Stimulated activated CD8-positive, alpha-beta memory T cell treated with anti-CD3 and anti-CD28 coated beads, Interleukin-4, amount 100 ng/mL, for 48 hours (primary cell): ENCODE data around the gene RNASE13.
"Not testable (repeated sequence)": the region's sequence is repeated elsewhere in the genome, so short reads cannot be mapped to it uniquely, and the experiment has no call there.

ENCODE experiments used
- DNase-seq: peaks from one replicate; pipeline ENCODE4 v3.0.0-alpha.2; 2020

Gene RNASE13

GRCh38 chr14:21019366-21019765 is 15.2 kb downstream of the RNASE13 start:
- no peak for DNase-seq

DNA sequence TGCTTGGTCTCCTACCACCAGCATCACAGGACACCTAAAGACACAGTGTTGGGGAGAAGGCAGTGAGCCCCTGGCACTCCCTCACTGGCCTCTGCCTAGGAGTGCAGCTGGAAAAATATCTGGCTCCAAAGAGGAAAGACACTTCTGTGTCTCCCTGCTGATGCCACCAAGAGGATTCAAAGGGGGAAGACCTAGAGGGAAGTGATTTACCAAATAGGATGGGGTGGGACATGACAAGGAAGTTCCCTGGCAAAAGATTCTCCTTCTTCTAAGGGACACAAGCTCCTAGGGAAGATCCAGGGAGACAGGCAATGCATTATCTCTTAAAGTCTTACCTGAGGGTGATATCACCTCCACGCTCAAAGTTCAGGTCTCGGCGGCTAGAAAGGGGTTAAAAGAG is 15.8 kb downstream of the RNASE13 start:
- DNase-seq = no peak

GRCh38 chr14:21018286-21018685 is 16.3 kb downstream of the RNASE13 start:
- DNase-seq = no peak

DNA sequence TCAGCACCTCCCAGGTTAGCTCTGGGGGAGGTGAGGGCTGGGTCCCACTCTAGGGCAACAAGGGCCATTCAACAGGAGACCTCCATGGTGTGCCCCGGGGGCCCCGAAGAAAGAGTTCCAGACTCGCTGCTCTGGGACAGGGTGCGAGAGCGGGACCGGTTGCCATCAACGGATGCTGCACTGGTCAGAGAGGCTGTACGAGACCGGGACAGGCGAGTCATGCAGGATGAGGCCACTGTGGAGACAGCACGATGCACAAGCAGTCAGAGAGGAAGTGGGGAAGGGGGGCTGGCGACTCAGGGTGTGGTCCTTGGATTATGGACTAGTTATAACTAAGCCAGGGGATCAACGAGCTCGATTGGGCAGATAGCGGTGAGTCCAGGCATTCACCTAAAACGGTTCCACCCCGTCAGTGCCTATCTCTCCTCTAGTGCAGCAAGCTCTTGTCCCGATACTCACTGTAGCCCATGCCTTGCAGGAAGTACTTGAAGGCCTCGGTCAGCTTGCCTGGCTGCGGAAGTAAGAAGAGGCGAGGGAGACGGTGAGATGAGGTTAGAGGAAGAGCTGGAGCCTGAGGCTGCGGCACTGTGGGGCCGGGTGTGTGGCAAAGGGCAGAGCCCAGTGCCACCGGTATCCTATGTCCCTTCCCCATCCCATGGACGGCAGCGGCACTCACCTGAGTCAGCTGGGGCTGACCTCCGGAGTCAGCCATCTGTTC is 16.9 kb downstream of the RNASE13 start:
- no peak for DNase-seq

DNA sequence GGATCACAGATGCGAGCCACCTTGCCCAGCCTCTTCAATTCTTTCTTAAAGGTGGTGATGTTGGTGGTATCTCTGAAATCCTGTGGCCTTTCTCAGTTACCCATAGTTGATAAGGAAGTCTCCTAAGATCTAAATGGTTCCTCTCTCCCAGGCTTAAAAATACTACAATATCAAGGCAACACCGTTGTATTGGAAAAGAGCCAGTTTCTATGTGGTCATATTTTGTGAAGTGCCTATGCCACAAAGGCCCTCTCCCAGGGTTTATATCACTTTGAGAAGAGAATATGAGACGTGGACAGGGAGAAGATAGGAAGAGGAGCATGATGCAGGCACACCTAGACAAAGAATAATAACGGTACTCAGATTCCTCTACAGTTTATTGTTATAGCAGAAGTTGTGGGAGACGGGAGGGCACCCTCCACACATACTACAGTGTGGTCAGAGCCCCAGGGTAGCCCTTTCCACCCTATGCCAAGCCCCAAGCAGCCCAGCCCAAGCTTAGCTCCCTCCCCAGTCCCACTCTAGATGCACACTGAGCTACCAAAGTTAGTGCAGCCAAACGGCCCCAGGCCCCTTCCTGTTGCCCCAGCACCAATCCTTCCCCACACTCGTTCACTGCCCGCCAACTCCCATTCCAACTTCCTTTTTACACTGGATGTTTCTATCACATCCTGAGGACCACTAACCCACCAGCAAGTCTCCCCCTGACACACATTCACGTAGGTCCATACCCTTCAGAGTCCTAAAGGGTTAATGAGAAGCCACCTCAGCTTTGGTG is 18.0 kb downstream of the RNASE13 start:
- no peak for DNase-seq

DNA sequence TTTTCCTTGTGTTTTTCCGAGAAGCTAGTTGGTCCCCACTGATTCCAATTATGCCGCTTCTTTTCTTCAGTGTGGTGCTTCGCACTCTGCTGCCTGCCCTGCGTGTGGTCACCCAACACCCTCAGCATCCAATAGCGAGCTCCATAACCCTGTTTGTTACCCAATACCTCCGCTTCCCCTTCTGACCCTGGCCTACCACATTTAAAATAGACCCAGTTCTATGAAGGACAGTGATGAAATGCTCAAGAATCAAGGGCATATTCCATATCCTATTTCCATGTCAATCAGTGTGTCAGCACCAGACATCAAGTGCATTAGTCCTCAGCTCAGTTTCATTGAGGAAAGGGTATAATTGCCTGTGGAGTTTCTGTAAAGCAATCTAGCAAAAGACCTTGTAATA is 19.3 kb downstream of the RNASE13 start:
- no peak for DNase-seq

DNA sequence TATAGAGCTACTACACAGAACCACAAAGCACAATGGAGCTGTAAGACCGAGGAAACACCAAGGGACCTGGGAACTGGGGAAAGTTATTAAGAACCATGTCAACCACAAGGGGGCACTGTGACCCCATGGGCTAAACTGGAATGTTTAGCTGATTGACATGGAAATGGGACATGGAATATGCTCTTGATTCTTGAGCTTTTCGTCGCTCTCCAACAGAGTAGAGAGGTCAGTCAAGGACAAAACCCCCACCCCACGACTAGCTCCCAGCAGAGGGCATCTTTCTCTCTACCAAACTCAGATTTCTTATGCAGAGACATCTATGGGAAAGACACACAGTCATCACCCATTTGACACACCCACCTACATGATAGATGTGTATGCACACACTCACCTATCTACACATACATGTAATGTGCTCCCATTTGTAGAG is 19.8 kb downstream of the RNASE13 start:
- DNase-seq = peak; percentile 91

DNA sequence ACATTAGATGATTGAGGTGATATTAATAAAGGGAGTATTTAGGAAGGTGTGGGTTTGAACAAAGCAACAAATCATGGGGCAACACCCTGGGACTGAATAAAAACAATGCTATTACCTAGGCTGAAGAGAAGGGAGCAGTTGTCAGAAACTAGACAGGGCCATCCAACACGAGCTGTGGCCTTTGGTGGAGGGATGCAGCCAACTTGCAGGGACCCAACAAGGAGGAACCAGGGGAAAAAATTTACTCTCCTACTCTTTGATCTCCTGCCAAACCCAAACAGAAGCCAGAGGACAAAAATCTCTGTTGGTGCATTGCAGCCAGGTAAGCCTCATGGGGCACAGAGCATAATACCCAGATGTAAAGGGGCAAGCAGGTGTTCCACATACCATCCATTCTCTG is 23.5 kb downstream of the RNASE13 start:
- DNase-seq = no peak

GRCh38 chr14:21009721-21010120 is 24.9 kb downstream of the RNASE13 start:
- not testable (repeated sequence) for DNase-seq

GRCh38 chr14:21003788-21004346 is 30.7 kb downstream of the RNASE13 start:
- DNase-seq = no peak

- no peak for DNase-seq
Observed at GRCh38 chr14:21001218-21001617, 33.4 kb downstream of the RNASE13 start.

- no peak for DNase-seq
Observed at GRCh38 chr14:20999591-20999990, 35.0 kb downstream of the RNASE13 start.

DNA sequence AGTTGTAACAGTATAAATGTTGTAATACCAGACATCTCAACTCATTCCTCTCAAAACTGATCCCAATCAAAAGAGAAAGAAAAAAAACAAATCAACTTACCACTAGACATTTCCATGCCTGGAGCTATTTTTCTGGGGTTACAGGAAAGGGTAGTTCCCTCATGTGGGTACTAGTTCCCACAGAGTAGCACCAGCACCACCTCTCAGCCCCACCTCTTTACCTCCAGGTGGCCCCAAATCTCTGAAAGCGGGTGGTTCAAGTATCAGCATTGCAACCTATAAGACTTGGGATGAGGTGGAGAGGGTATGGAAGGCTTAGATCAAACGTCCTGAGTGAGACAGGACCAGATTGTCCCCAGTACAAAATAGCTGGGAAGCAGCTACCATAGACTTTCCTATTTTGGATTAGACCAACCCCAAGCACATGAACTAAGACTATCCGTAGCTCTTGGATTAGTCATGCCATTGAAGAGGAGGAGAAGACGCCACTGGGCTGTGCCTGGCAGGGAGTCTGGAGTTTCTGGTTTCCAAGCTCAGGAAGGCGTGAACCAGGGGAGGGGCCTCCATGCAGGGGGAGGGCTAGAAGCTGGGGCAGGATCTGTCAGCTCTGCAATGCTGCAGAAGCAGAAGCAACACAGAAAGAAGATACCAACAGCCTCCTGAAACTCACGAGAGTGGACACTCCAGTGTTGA is 35.8 kb downstream of the RNASE13 start, which contains the start of gene SLC39A2:
Gene SLC39A2, plus strand, starts transcription at position 620 of the 693 bp plus-strand sequence. CDS start 154 bp downstream, outside the sequence.
- no peak for DNase-seq

DNA sequence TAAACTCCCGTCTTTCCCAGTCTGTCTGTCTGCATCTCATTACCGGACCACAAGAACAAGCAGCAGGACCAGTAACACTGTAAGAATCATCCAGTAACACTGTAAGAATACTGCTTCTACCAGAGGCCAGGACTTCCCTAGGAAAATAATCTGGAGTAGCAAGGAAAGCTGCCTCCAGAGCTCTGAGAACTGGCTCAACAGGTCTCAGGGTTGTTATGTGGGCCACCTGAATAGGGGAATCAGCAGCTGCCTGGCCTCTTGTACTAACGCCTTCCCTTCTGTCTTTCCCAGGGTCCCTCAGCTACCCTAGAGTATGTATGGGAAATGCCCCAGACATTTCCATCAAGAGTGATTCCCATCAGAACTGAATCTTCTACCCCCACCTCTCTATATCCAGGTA is 36.5 kb downstream of the RNASE13 start:
- no peak for DNase-seq

DNA sequence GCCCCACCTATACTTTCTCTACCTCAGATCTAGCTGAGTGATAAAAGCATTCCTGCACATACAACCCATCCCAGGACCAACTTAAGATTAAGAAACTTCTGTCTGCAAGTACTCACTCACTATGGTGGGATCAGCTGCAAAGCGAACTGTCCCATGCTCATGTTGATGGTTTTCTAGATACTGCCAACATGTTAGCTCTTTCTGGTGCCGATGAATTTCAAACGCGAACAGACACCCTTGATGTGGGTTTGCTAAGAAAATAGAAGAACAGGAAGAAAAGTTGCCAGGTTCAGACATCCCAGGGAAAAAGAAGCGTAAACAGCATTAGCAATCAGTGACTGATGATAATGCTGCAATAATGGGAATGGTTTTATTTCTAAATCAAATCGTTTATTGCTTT is 37.0 kb downstream of the RNASE13 start:
- DNase-seq = no peak

GRCh38 chr14:20997115-20997514 is 37.5 kb downstream of the RNASE13 start:
- no peak for DNase-seq

DNA sequence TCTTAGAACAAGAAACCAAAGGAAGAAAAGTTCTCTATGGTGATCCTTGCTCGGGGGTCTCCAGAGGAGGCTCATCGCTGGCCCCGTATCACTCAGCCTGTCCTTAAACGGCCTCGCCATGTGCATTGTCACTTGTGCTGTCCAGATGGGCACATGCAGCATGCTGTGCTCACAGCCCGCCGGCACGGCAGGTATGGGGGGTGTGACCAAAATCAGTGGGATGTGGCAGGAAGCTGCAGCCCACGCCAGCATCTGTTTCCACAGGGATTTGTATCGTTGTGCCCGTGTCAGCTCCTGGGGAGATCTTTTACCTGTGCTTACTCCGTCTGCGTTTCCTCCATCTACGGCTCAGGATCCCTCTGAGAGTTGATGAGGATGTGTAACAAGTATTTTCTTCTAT is 38.1 kb downstream of the RNASE13 start:
- DNase-seq = no peak

DNA sequence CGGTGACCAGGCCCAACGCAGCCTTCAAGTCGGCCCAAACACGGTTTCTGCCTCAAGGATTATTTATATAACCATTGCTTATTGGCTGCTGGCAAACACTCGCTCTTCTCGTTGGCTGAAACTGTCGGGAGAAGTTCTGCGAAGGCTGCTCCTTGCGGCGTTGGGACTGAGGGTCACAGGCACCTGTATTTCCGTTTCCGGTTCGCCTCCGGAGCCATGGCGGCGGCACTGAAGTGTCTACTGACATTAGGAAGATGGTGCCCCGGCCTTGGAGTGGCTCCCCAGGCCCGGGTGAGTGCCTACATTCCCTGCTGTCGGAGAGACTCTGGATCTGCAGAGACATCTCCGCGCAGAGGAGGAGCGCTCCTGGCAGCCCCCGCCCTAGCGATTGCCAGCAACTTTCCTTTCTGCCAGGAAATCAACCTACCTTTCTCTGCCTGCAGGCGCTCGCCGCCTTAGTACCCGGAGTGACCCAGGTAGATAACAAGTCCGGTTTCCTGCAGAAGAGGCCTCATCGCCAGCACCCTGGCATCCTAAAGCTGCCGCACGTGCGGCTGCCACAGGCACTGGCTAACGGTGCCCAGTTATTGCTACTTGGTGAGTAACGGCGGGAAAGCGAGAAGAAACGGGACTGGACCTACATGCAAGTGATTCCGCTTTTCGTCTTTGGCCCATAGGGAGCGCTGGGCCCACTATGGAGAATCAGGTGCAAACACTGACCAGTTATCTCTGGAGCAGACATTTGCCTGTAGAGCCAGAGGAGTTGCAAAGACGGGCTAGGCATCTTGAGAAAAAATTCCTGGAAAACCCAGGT is 44.6 kb downstream of the RNASE13 start, which contains the start of gene METTL17:
Gene METTL17, plus strand, starts transcription at position 194 of the 814 bp plus-strand sequence. Its CDS starts 23 bp downstream, at position 217.
- peak; percentile 89 for DNase-seq

DNA sequence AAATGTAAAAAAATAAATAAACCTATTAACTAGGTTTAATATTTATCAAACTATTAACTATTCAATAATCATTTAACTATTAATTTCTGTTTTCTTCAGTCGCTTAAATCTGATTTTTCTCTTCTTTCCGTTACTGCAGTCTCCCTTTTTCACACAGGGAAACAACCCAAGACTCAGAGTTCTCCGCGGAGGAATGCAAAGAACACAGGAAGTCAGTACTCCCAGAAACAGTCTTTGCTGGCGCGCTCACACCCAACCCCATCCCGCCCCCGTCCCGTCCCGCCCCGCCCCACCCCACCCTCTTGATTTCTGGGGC is 45.2 kb downstream of the RNASE13 start:
- DNase-seq = no peak

- no peak for DNase-seq
Observed at GRCh38 chr14:20988717-20989470, 45.7 kb downstream of the RNASE13 start.

- DNase-seq = no peak
Observed at GRCh38 chr14:20986811-20987210, 47.8 kb downstream of the RNASE13 start.

DNA sequence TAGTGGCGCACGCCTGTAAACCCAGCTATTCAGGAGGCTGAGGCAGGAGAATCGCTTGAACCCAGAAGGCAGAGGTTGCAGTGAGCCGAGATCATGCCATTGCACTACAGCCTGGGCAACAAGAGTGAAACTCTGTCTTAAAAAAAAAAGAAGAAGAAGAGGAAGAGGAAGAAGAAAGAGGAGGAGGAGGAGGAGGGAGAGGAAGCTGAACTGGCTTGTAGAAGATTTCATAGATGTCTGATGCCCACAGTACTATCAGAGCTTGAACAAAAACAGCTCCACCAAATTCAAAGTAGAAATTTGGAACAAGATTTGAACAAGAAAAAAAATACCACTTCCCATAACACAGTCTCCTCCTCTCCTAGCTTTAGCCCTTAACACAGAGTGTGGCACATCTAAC is 49.0 kb downstream of the RNASE13 start:
- DNase-seq = not testable (repeated sequence)
